Measurements from ENCODE around the gene NFAT5. TPM values are rescaled to one million over a fixed set of nuclear protein-coding genes. Genes with fewer than 3 reads are reported as not detected.
A peak's percentile ranks its signal among the peaks of the same experiment; 100 is the strongest.

Gene NFAT5
- total RNA-seq, 1 donor from 2014 or later = 25.6 TPM

- H3K27ac Mint-ChIP-seq (ENCODE audit: unreplicated experiment) = no peak overlapping the region
- DNase-seq (ENCODE audit: low read depth, low spot score) = no peak
Measured at GRCh38 chr16:69522732-69523404, 42.9 kb upstream of the NFAT5 start.

GRCh38 chr16:69523566-69524305, 42.0 kb upstream of the NFAT5 start:
- Mint-ChIP-seq H3K27me3 (ENCODE audit: low read depth) (no peaks in the 10 kb centered on the region), H3K4me1 (peaks cover 17% of the 10 kb centered on the region), H3K27ac (ENCODE audit: unreplicated experiment) (no peak overlapping the region), H3K9me3 (peaks cover 6% of the 10 kb centered on the region), H3K36me3 (ENCODE audit: low read depth) (no peaks in the 10 kb centered on the region), H3K4me3 (no peak overlapping the region)
- DNase-seq (ENCODE audit: low read depth, low spot score) = no peak
- no peak for TF ChIP-seq CTCF (conservative IDR thresholded peaks at IDR 0.05)

More at GRCh38 chr16:69522732-69523404, 42.9 kb upstream of the NFAT5 start:
- no peak overlapping the region for H3K4me3 Mint-ChIP-seq
- no peaks in the 10 kb centered on the region for H3K27me3 Mint-ChIP-seq (ENCODE audit: low read depth)
- TF ChIP-seq CTCF (conservative IDR thresholded peaks at IDR 0.05) = no peak
- H3K9me3 Mint-ChIP-seq = peaks cover 6% of the 10 kb centered on the region
- no peaks in the 10 kb centered on the region for H3K36me3 Mint-ChIP-seq (ENCODE audit: low read depth)
- peaks cover 14% of the 10 kb centered on the region for H3K4me1 Mint-ChIP-seq

- Mint-ChIP-seq H3K4me1 (peaks cover 28% of the 10 kb centered on the region), H3K4me3 (no peak overlapping the region), H3K27me3 (ENCODE audit: low read depth) (no peaks in the 10 kb centered on the region), H3K27ac (ENCODE audit: unreplicated experiment) (peak overlapping the region; percentile 63), H3K9me3 (peaks cover 5% of the 10 kb centered on the region), H3K36me3 (ENCODE audit: low read depth) (no peaks in the 10 kb centered on the region)
- DNase-seq (ENCODE audit: low read depth, low spot score) = no peak
- no peak for TF ChIP-seq CTCF (conservative IDR thresholded peaks at IDR 0.05)
Measured at GRCh38 chr16:69526831-69527655, 38.7 kb upstream of the NFAT5 start.

GRCh38 chr16:69531988-69532387, 33.8 kb upstream of the NFAT5 start:
- Mint-ChIP-seq H3K27me3 (ENCODE audit: low read depth) (no peaks in the 10 kb centered on the region), H3K9me3 (no peaks in the 10 kb centered on the region), H3K4me1 (peaks cover 28% of the 10 kb centered on the region), H3K36me3 (ENCODE audit: low read depth) (no peaks in the 10 kb centered on the region), H3K27ac (ENCODE audit: unreplicated experiment) (no peak overlapping the region), H3K4me3 (no peak overlapping the region)
- DNase-seq (ENCODE audit: low read depth, low spot score) = no peak
- no peak for TF ChIP-seq CTCF (conservative IDR thresholded peaks at IDR 0.05)

- H3K9me3 Mint-ChIP-seq = no peaks in the 10 kb centered on the region
- no peaks in the 10 kb centered on the region for H3K27me3 Mint-ChIP-seq (ENCODE audit: low read depth)
- H3K4me3 Mint-ChIP-seq = no peak overlapping the region
- no peak overlapping the region for H3K27ac Mint-ChIP-seq (ENCODE audit: unreplicated experiment)
- DNase-seq (ENCODE audit: low read depth, low spot score) = no peak
- no peak for TF ChIP-seq CTCF (conservative IDR thresholded peaks at IDR 0.05)
- peaks cover 28% of the 10 kb centered on the region for H3K4me1 Mint-ChIP-seq
- H3K36me3 Mint-ChIP-seq (ENCODE audit: low read depth) = no peaks in the 10 kb centered on the region
Measured at GRCh38 chr16:69532641-69533455, 32.9 kb upstream of the NFAT5 start.
